ENCODE results near the gene SLAIN2.

Gene SLAIN2

GRCh38 chr4:48368389-48368788, 27.1 kb downstream of the SLAIN2 start:
- H3K27me3 Mint-ChIP-seq (ENCODE audit: low read depth), result no peaks in the 10 kb centered on the region
- no peak overlapping the region for H3K4me3 Mint-ChIP-seq
- H3K4me1 Mint-ChIP-seq (ENCODE audit: low read depth), result peaks cover 10% of the 10 kb centered on the region
- H3K9me3 Mint-ChIP-seq, result no peaks in the 10 kb centered on the region
- no peak overlapping the region for H3K27ac Mint-ChIP-seq
- peaks cover 7% of the 10 kb centered on the region for H3K36me3 Mint-ChIP-seq (ENCODE audit: low read depth)
- DNase-seq (ENCODE audit: low spot score), result no peak

GRCh38 chr4:48369248-48369647, 27.9 kb downstream of the SLAIN2 start:
- H3K4me1 Mint-ChIP-seq (ENCODE audit: low read depth), result peaks cover 10% of the 10 kb centered on the region
- no peak overlapping the region for H3K4me3 Mint-ChIP-seq
- no peaks in the 10 kb centered on the region for H3K27me3 Mint-ChIP-seq (ENCODE audit: low read depth)
- peaks cover 7% of the 10 kb centered on the region for H3K36me3 Mint-ChIP-seq (ENCODE audit: low read depth)
- no peaks in the 10 kb centered on the region for H3K9me3 Mint-ChIP-seq
- no peak for DNase-seq (ENCODE audit: low spot score)
- no peak overlapping the region for H3K27ac Mint-ChIP-seq

- Mint-ChIP-seq H3K9me3 (no peaks in the 10 kb centered on the region), H3K27ac (no peak overlapping the region), H3K27me3 (ENCODE audit: low read depth) (no peaks in the 10 kb centered on the region), H3K4me3 (no peak overlapping the region), H3K4me1 (ENCODE audit: low read depth) (peaks cover 10% of the 10 kb centered on the region), H3K36me3 (ENCODE audit: low read depth) (peaks cover 7% of the 10 kb centered on the region)
- DNase-seq (ENCODE audit: low spot score), result no peak
Measured at GRCh38 chr4:48369771-48370170, 28.4 kb downstream of the SLAIN2 start.

GRCh38 chr4:48370260-48371134, 29.2 kb downstream of the SLAIN2 start:
- Mint-ChIP-seq H3K27me3 (ENCODE audit: low read depth) (no peaks in the 10 kb centered on the region), H3K36me3 (ENCODE audit: low read depth) (peaks cover 4% of the 10 kb centered on the region), H3K4me3 (no peak overlapping the region), H3K27ac (no peak overlapping the region), H3K4me1 (ENCODE audit: low read depth) (peaks cover 13% of the 10 kb centered on the region), H3K9me3 (no peaks in the 10 kb centered on the region)
- DNase-seq (ENCODE audit: low spot score), result no peak

- peaks cover 16% of the 10 kb centered on the region for H3K4me1 Mint-ChIP-seq (ENCODE audit: low read depth)
- no peak overlapping the region for H3K4me3 Mint-ChIP-seq
- no peaks in the 10 kb centered on the region for H3K9me3 Mint-ChIP-seq
- H3K36me3 Mint-ChIP-seq (ENCODE audit: low read depth), result peaks cover under 1% of the 10 kb centered on the region
- no peaks in the 10 kb centered on the region for H3K27me3 Mint-ChIP-seq (ENCODE audit: low read depth)
- H3K27ac Mint-ChIP-seq, result no peak overlapping the region
- no peak for DNase-seq (ENCODE audit: low spot score)
Measured at GRCh38 chr4:48372272-48372671, 30.9 kb downstream of the SLAIN2 start.

GRCh38 chr4:48375651-48376304, 34.4 kb downstream of the SLAIN2 start:
- Mint-ChIP-seq H3K27me3 (ENCODE audit: low read depth) (no peaks in the 10 kb centered on the region), H3K36me3 (ENCODE audit: low read depth) (peaks cover 10% of the 10 kb centered on the region), H3K9me3 (no peaks in the 10 kb centered on the region), H3K4me3 (no peak overlapping the region), H3K4me1 (ENCODE audit: low read depth) (peaks cover 6% of the 10 kb centered on the region), H3K27ac (no peak overlapping the region)
- DNase-seq (ENCODE audit: low spot score), result no peak

GRCh38 chr4:48379587-48380180, 38.4 kb downstream of the SLAIN2 start:
- Mint-ChIP-seq H3K27me3 (ENCODE audit: low read depth) (no peaks in the 10 kb centered on the region), H3K9me3 (no peaks in the 10 kb centered on the region), H3K4me3 (no peak overlapping the region), H3K27ac (no peak overlapping the region), H3K36me3 (ENCODE audit: low read depth) (peaks cover 21% of the 10 kb centered on the region), H3K4me1 (ENCODE audit: low read depth) (peaks cover 6% of the 10 kb centered on the region)
- DNase-seq (ENCODE audit: low spot score), result no peak

- no peak overlapping the region for H3K27ac Mint-ChIP-seq
- no peak overlapping the region for H3K4me3 Mint-ChIP-seq
- peaks cover 24% of the 10 kb centered on the region for H3K36me3 Mint-ChIP-seq (ENCODE audit: low read depth)
- H3K4me1 Mint-ChIP-seq (ENCODE audit: low read depth), result peaks cover 2% of the 10 kb centered on the region
- H3K27me3 Mint-ChIP-seq (ENCODE audit: low read depth), result no peaks in the 10 kb centered on the region
- no peak for DNase-seq (ENCODE audit: low spot score)
- H3K9me3 Mint-ChIP-seq, result no peaks in the 10 kb centered on the region
Measured at GRCh38 chr4:48380583-48381167, 39.3 kb downstream of the SLAIN2 start.

GRCh38 chr4:48388525-48389154, 47.3 kb downstream of the SLAIN2 start:
- H3K9me3 Mint-ChIP-seq, result no peaks in the 10 kb centered on the region
- no peak overlapping the region for H3K27ac Mint-ChIP-seq
- H3K4me1 Mint-ChIP-seq (ENCODE audit: low read depth), result peaks cover 3% of the 10 kb centered on the region
- DNase-seq (ENCODE audit: low spot score), result no peak
- H3K4me3 Mint-ChIP-seq, result no peak overlapping the region
- peaks cover 30% of the 10 kb centered on the region for H3K36me3 Mint-ChIP-seq (ENCODE audit: low read depth)
- no peaks in the 10 kb centered on the region for H3K27me3 Mint-ChIP-seq (ENCODE audit: low read depth)

GRCh38 chr4:48396043-48396442, 54.7 kb downstream of the SLAIN2 start:
- H3K4me1 Mint-ChIP-seq (ENCODE audit: low read depth), result peaks cover 7% of the 10 kb centered on the region
- no peaks in the 10 kb centered on the region for H3K9me3 Mint-ChIP-seq
- no peaks in the 10 kb centered on the region for H3K27me3 Mint-ChIP-seq (ENCODE audit: low read depth)
- no peak overlapping the region for H3K27ac Mint-ChIP-seq
- peaks cover 40% of the 10 kb centered on the region for H3K36me3 Mint-ChIP-seq (ENCODE audit: low read depth)
- no peak for DNase-seq (ENCODE audit: low spot score)
- H3K4me3 Mint-ChIP-seq, result no peak overlapping the region

GRCh38 chr4:48400416-48400815, 59.1 kb downstream of the SLAIN2 start:
- Mint-ChIP-seq H3K4me1 (ENCODE audit: low read depth) (peaks cover 9% of the 10 kb centered on the region), H3K4me3 (no peak overlapping the region), H3K9me3 (no peaks in the 10 kb centered on the region), H3K27ac (no peak overlapping the region), H3K36me3 (ENCODE audit: low read depth) (peaks cover 26% of the 10 kb centered on the region), H3K27me3 (ENCODE audit: low read depth) (no peaks in the 10 kb centered on the region)
- DNase-seq (ENCODE audit: low spot score), result no peak

GRCh38 chr4:48403358-48403757, 62.0 kb downstream of the SLAIN2 start:
- Mint-ChIP-seq H3K36me3 (ENCODE audit: low read depth) (peaks cover 11% of the 10 kb centered on the region), H3K4me1 (ENCODE audit: low read depth) (peaks cover 7% of the 10 kb centered on the region), H3K27ac (no peak overlapping the region), H3K27me3 (ENCODE audit: low read depth) (no peaks in the 10 kb centered on the region), H3K9me3 (no peaks in the 10 kb centered on the region), H3K4me3 (no peak overlapping the region)
- no peak for DNase-seq (ENCODE audit: low spot score)

GRCh38 chr4:48403779-48404178, 62.5 kb downstream of the SLAIN2 start:
- DNase-seq (ENCODE audit: low spot score), result no peak
- H3K27ac Mint-ChIP-seq, result no peak overlapping the region
- H3K9me3 Mint-ChIP-seq, result no peaks in the 10 kb centered on the region
- H3K4me3 Mint-ChIP-seq, result no peak overlapping the region
- H3K27me3 Mint-ChIP-seq (ENCODE audit: low read depth), result no peaks in the 10 kb centered on the region
- H3K36me3 Mint-ChIP-seq (ENCODE audit: low read depth), result peaks cover 11% of the 10 kb centered on the region
- H3K4me1 Mint-ChIP-seq (ENCODE audit: low read depth), result peaks cover 6% of the 10 kb centered on the region
